Esophagus squamous epithelium (tissue), 5 donors: ENCODE results near the gene SMAD1. TPM values are rescaled to one million over a fixed set of nuclear protein-coding genes. Genes with fewer than 3 reads are reported as not detected.
A peak's percentile ranks its signal among the peaks of the same experiment; 100 is the strongest.

ENCODE experiments used
- DNase-seq: peaks from one replicate; lab custom pipeline; 2025; lab: John Stamatoyannopoulos, UW
- H3K27ac ChIP-seq, 4 donors: fragments of 200-600 bp; sonication (generic); one replicate each; pipeline ENCODE4 v1.5.1; 2016 to 2019; ENCODE audit warnings: mild to moderate bottlenecking in 1 of 4
- H3K27me3 ChIP-seq, 4 donors: fragments of 200-600 bp; sonication (generic); 1 replicate in 3 of 4; 2 replicates in 1 of 4; pipeline versions ENCODE4 v1.5.1 to v1.6.0; 2017 to 2021; ENCODE audit warnings: antibody characterized with exemption in 1 of 4
- H3K36me3 ChIP-seq, 3 donors: fragments of 200-600 bp; sonication (generic); one replicate each; pipeline ENCODE4 v1.5.1; 2016 to 2019
- H3K4me1 ChIP-seq, 3 donors: fragments of 200-600 bp; sonication (generic); one replicate each; pipeline ENCODE4 v1.5.1; 2017 to 2019
- H3K4me3 ChIP-seq, 4 donors: fragments of 200-600 bp; sonication (generic); 1 replicate in 3 of 4; 2 replicates in 1 of 4; pipeline ENCODE4 v1.5.1; 2016 to 2019; ENCODE audit warnings: mild to moderate bottlenecking in 2 of 4, moderate library complexity in 1 of 4
- H3K9me3 ChIP-seq, 3 donors: fragments of 200-600 bp; sonication (generic); one replicate each; pipeline ENCODE4 v1.5.1; 2016 to 2019
- CTCF ChIP-seq, 6 experiments: fragments of 450-650 bp in 4 of 6; fragments of 200-600 bp in 2 of 6; sonication (generic) in 2 of 6; IDR thresholded peaks; one replicate each; pipeline ENCODE4 v1.5.1; 2016 to 2019; ENCODE audit warnings: antibody characterized with exemption in 6 of 6, mild to moderate bottlenecking in 4 of 6, moderate library complexity in 4 of 6
- POLR2A ChIP-seq, 4 donors: fragments of 450-650 bp; IDR thresholded peaks; one replicate each; pipeline ENCODE4 v1.6.1; 2017; ENCODE audit warnings: antibody characterized with exemption in 4 of 4, mild to moderate bottlenecking in 4 of 4, moderate library complexity in 3 of 4
- WGBS, 2 donors: methylation state at CpG; one replicate each; pipeline ENCODE4 v1.1.5; 2018; 5-methylcytosine and 5-hydroxymethylcytosine counted together
- intact Hi-C: fragments of 100-400 bp; cut with DNase I; formaldehyde crosslinking; loops from one replicate; pipeline ENCODE4 v1.15.0; 2022
- total RNA-seq, 4 donors: library from RNA; depleted of rRNA; stranded (reverse); fragments of >200 nt; gene quantifications; one replicate each; pipeline ENCODE4 v1.1.0, GENCODE V29; 2016
- donor health status: DM: yes; HTN: yes; CAD: no.

The SMAD1 gene
- total RNA-seq, 4 donors from 2014 or later, result 17.2 to 38.1 (median 26.8) TPM

GRCh38 chr4:145482209-145483037 lies 770 bp downstream of the SMAD1 start:
- no peaks in the 10 kb centered on the region for H3K36me3 ChIP-seq
- peaks cover 6 to 55% (median 24%) of the 10 kb centered on the region in 3 donors for H3K4me1 ChIP-seq
- 0% methylated on average over 22 to 23 of the region's 73 CpGs for WGBS, 2 donors
- H3K27me3 ChIP-seq, result no peaks in the 10 kb centered on the region
- no peak for TF ChIP-seq CTCF (IDR thresholded peaks at IDR 0.05)
- peak in 2 of 4 donors; percentile 13 to 24 for TF ChIP-seq POLR2A (IDR thresholded peaks at IDR 0.05)
- no peaks in the 10 kb centered on the region for H3K9me3 ChIP-seq
- H3K27ac ChIP-seq, result peak overlapping the region; percentile 95 to 99 (median 97)
- peak overlapping the region; percentile 71 to 96 (median 80) for H3K4me3 ChIP-seq
- intact Hi-C loops, result no loop called here
- no peak for DNase-seq

GRCh38 chr4:145483514-145483913 lies 1.9 kb downstream of the SMAD1 start:
- peak overlapping the region; percentile 71 to 96 (median 80) for H3K4me3 ChIP-seq
- H3K36me3 ChIP-seq, result no peaks in the 10 kb centered on the region
- TF ChIP-seq POLR2A (IDR thresholded peaks at IDR 0.05), result no peak
- TF ChIP-seq CTCF (IDR thresholded peaks at IDR 0.05), result no peak
- 21 to 27% methylated on average over 3 of the region's 3 CpGs for WGBS, 2 donors
- H3K9me3 ChIP-seq, result no peaks in the 10 kb centered on the region
- H3K27me3 ChIP-seq, result no peaks in the 10 kb centered on the region
- no peak for DNase-seq
- H3K4me1 ChIP-seq, result peaks cover 6 to 64% (median 32%) of the 10 kb centered on the region in 3 donors
- H3K27ac ChIP-seq, result peak overlapping the region; percentile 95 to 99 (median 97)
- intact Hi-C loops, result no loop called here

- 33 to 60% methylated on average over 2 of the region's 2 CpGs for WGBS, 2 donors
- H3K4me1 ChIP-seq, result peaks cover 6 to 70% (median 32%) of the 10 kb centered on the region in 3 donors
- H3K9me3 ChIP-seq, result no peaks in the 10 kb centered on the region
- peak overlapping the region in 3 of 4 donors; percentile 71 to 83 (median 77) for H3K4me3 ChIP-seq
- no peaks in the 10 kb centered on the region for H3K36me3 ChIP-seq
- TF ChIP-seq POLR2A (IDR thresholded peaks at IDR 0.05), result no peak
- TF ChIP-seq CTCF (IDR thresholded peaks at IDR 0.05), result no peak
- H3K27me3 ChIP-seq, result no peaks in the 10 kb centered on the region
- intact Hi-C loops, result no loop called here
- DNase-seq, result no peak
- H3K27ac ChIP-seq, result peak overlapping the region in 3 of 4 donors; percentile 41 to 98 (median 96)
Measured at GRCh38 chr4:145484225-145484846, 2.7 kb downstream of the SMAD1 start.

GRCh38 chr4:145485120-145485519 lies 3.5 kb downstream of the SMAD1 start:
- no peaks in the 10 kb centered on the region for H3K36me3 ChIP-seq
- H3K27me3 ChIP-seq, result no peaks in the 10 kb centered on the region
- no peak for DNase-seq
- peaks cover 6 to 70% (median 32%) of the 10 kb centered on the region in 3 donors for H3K4me1 ChIP-seq
- H3K9me3 ChIP-seq, result no peaks in the 10 kb centered on the region
- 80 to 82% methylated on average over 7 to 9 of the region's 9 CpGs for WGBS, 2 donors
- intact Hi-C loops, result no loop called here
- TF ChIP-seq CTCF (IDR thresholded peaks at IDR 0.05) (no peak), POLR2A (IDR thresholded peaks at IDR 0.05) (no peak)
- peak overlapping the region in 1 of 4 donors; percentile 19 for H3K27ac ChIP-seq
- peak overlapping the region in 1 of 4 donors; percentile 83 for H3K4me3 ChIP-seq

- TF ChIP-seq CTCF (IDR thresholded peaks at IDR 0.05), result no peak
- no peak for TF ChIP-seq POLR2A (IDR thresholded peaks at IDR 0.05)
- Histone ChIP-seq H3K36me3 (no peaks in the 10 kb centered on the region), H3K4me1 (peaks cover 6 to 69% (median 27%) of the 10 kb centered on the region in 3 donors), H3K27me3 (no peaks in the 10 kb centered on the region), H3K4me3 (no peak overlapping the region), H3K27ac (peak overlapping the region in 1 of 4 donors; percentile 46), H3K9me3 (no peaks in the 10 kb centered on the region)
- DNase-seq, result no peak
- WGBS, 2 donors, result 41 to 67% methylated on average over 3 of the region's 3 CpGs
- intact Hi-C loops, result no loop called here
Measured at GRCh38 chr4:145486603-145487002, 5.0 kb downstream of the SMAD1 start.
